Parathyroid adenoma (tissue), 2 donors: ENCODE results near the gene MUC2.

Experiments
- H2AFZ ChIP-seq: fragments of 300-600 bp; sonication (generic); one replicate; pipeline ENCODE4 v1.7.0; 2017; ENCODE audit warnings: antibody characterized with exemption, mild to moderate bottlenecking
- H3K27ac ChIP-seq: fragments of 300-600 bp; sonication (generic); one replicate; pipeline ENCODE4 v1.7.0; 2017
- H3K27me3 ChIP-seq: fragments of 300-600 bp; sonication (generic); one replicate; pipeline ENCODE4 v1.7.0; 2017; ENCODE audit warnings: low read length; ENCODE audit not compliant: control insufficient read depth, insufficient read depth
- H3K36me3 ChIP-seq: fragments of 300-600 bp; sonication (generic); one replicate; pipeline ENCODE4 v1.7.0; 2017; ENCODE audit warnings: low read length; ENCODE audit not compliant: control insufficient read depth, insufficient read depth
- H3K4me1 ChIP-seq: fragments of 300-600 bp; sonication (generic); one replicate; pipeline ENCODE4 v1.7.0; 2017; ENCODE audit warnings: control low read depth
- H3K4me2 ChIP-seq: fragments of 300-600 bp; sonication (generic); one replicate; pipeline ENCODE4 v1.7.0; 2017; ENCODE audit warnings: low read length
- H3K4me3 ChIP-seq: fragments of 300-600 bp; sonication (generic); one replicate; pipeline ENCODE4 v1.7.0; 2017; ENCODE audit warnings: low read depth, low read length
- H3K79me2 ChIP-seq: fragments of 300-600 bp; sonication (generic); one replicate; pipeline ENCODE4 v1.7.0; 2017; ENCODE audit warnings: control low read depth
- H3K9ac ChIP-seq: fragments of 300-600 bp; sonication (generic); one replicate; pipeline ENCODE4 v1.7.0; 2017; ENCODE audit warnings: mild to moderate bottlenecking
- H3K9me3 ChIP-seq: fragments of 300-600 bp; sonication (generic); one replicate; pipeline ENCODE4 v1.7.0; 2017; ENCODE audit warnings: low read length; ENCODE audit not compliant: control insufficient read depth
- TF ChIP-seq, protein P1 (sequence below): fragments of 300-600 bp; sonication (generic); IDR thresholded peaks from one replicate; pipeline ENCODE4 v1.7.0; 2017; ENCODE audit warnings: antibody characterized with exemption, mild to moderate bottlenecking
- donor health status: primary hyperparathyroidism.

Gene MUC2

GRCh38 chr11:1077033-1077416 lies 2.4 kb downstream of the MUC2 start:
- Histone ChIP-seq H3K4me1 (no peaks in the 10 kb centered on the region), H3K79me2 (no peaks in the 10 kb centered on the region), H3K9me3 (no peaks in the 10 kb centered on the region), H3K36me3 (no peaks in the 10 kb centered on the region), H3K27ac (no peak overlapping the region), H3K9ac (no peak overlapping the region), H2AFZ (no peak overlapping the region), H3K27me3 (no peaks in the 10 kb centered on the region), H3K4me3 (no peak overlapping the region), H3K4me2 (no peak overlapping the region)
- TF ChIP-seq, protein P1, sequence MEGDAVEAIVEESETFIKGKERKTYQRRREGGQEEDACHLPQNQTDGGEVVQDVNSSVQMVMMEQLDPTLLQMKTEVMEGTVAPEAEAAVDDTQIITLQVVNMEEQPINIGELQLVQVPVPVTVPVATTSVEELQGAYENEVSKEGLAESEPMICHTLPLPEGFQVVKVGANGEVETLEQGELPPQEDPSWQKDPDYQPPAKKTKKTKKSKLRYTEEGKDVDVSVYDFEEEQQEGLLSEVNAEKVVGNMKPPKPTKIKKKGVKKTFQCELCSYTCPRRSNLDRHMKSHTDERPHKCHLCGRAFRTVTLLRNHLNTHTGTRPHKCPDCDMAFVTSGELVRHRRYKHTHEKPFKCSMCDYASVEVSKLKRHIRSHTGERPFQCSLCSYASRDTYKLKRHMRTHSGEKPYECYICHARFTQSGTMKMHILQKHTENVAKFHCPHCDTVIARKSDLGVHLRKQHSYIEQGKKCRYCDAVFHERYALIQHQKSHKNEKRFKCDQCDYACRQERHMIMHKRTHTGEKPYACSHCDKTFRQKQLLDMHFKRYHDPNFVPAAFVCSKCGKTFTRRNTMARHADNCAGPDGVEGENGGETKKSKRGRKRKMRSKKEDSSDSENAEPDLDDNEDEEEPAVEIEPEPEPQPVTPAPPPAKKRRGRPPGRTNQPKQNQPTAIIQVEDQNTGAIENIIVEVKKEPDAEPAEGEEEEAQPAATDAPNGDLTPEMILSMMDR = no peak

GRCh38 chr11:1077417-1078119 lies 2.9 kb downstream of the MUC2 start:
- H3K4me3 ChIP-seq = no peak overlapping the region
- no peaks in the 10 kb centered on the region for H3K4me1 ChIP-seq
- no peaks in the 10 kb centered on the region for H3K79me2 ChIP-seq
- no peaks in the 10 kb centered on the region for H3K36me3 ChIP-seq
- no peak overlapping the region for H2AFZ ChIP-seq
- H3K4me2 ChIP-seq = no peak overlapping the region
- H3K9ac ChIP-seq = no peak overlapping the region
- no peaks in the 10 kb centered on the region for H3K27me3 ChIP-seq
- H3K9me3 ChIP-seq = no peaks in the 10 kb centered on the region
- TF ChIP-seq, protein P1 = no peak
- H3K27ac ChIP-seq = no peak overlapping the region

GRCh38 chr11:1078191-1078601 lies 3.5 kb downstream of the MUC2 start:
- H3K4me3 ChIP-seq = no peak overlapping the region

DNA sequence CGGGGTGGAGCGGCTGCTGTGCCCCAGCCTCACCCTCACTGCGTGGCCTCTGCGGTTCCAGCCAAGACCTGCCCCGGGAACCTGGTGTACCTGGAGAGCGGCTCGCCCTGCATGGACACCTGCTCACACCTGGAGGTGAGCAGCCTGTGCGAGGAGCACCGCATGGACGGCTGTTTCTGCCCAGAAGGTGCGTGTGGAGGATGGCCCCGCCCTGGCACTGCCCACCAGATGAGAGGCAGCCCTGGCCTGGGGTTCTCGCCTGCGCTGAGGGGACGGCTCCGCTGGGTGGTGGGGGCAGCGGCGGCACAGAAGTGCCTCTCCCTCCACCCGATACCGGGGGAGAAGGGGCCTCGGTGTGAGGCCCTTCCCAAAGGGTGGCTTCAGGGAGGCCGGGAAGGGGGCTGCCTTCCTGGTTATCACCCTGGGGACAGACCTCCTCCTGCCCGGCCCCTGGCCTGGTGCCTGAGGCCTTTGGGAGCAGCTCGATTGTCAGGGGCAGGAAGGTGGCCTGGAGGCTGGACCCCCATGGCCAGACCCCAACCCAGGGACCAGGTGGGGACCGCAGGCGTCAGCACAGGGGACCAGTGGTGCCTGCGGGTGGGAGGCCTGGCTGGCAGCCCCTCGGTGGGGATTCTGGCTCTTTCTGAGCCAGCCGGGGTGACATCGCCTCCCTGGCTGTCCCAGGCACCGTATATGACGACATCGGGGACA lies 7.1 kb downstream of the MUC2 start:
- Histone ChIP-seq H3K4me2 (no peak overlapping the region), H3K4me1 (no peaks in the 10 kb centered on the region), H3K9me3 (no peaks in the 10 kb centered on the region), H3K27me3 (no peaks in the 10 kb centered on the region), H2AFZ (no peak overlapping the region), H3K9ac (no peak overlapping the region), H3K4me3 (no peak overlapping the region), H3K27ac (no peak overlapping the region), H3K79me2 (no peaks in the 10 kb centered on the region), H3K36me3 (no peaks in the 10 kb centered on the region)
- TF ChIP-seq, protein P1 = no peak

More at GRCh38 chr11:1078191-1078601, 3.5 kb downstream of the MUC2 start:
- Histone ChIP-seq H3K4me2 (no peak overlapping the region), H3K79me2 (no peaks in the 10 kb centered on the region), H2AFZ (no peak overlapping the region), H3K9ac (no peak overlapping the region), H3K9me3 (no peaks in the 10 kb centered on the region), H3K27ac (no peak overlapping the region), H3K36me3 (no peaks in the 10 kb centered on the region), H3K27me3 (no peaks in the 10 kb centered on the region), H3K4me1 (no peaks in the 10 kb centered on the region)
- TF ChIP-seq, protein P1 = no peak

GRCh38 chr11:1082346-1082727 lies 7.7 kb downstream of the MUC2 start:
- Histone ChIP-seq H3K27me3 (no peaks in the 10 kb centered on the region), H3K4me2 (no peak overlapping the region), H3K9me3 (no peaks in the 10 kb centered on the region), H3K9ac (no peak overlapping the region), H2AFZ (no peak overlapping the region), H3K36me3 (no peaks in the 10 kb centered on the region), H3K4me3 (no peak overlapping the region), H3K4me1 (no peaks in the 10 kb centered on the region), H3K79me2 (no peaks in the 10 kb centered on the region), H3K27ac (no peak overlapping the region)
- TF ChIP-seq, protein P1 = no peak
